ENCODE data around the gene GLYATL1B.
"Not testable (repeated sequence)": the region's sequence is repeated elsewhere in the genome, so short reads cannot be mapped to it uniquely, and the experiment has no call there.

GLYATL1B gene

GRCh38 chr11:59086007-59086406 lies at the start of gene GLYATL1B:
Gene GLYATL1B, plus strand, starts transcription at chr11:59086307. Its CDS starts 0 bp downstream, at chr11:59086307.
- TF ChIP-seq GATA2, GATA3 (IDR thresholded peaks at IDR 0.05; ENCODE audit: low read depth, low read length): not testable (repeated sequence)

DNA sequence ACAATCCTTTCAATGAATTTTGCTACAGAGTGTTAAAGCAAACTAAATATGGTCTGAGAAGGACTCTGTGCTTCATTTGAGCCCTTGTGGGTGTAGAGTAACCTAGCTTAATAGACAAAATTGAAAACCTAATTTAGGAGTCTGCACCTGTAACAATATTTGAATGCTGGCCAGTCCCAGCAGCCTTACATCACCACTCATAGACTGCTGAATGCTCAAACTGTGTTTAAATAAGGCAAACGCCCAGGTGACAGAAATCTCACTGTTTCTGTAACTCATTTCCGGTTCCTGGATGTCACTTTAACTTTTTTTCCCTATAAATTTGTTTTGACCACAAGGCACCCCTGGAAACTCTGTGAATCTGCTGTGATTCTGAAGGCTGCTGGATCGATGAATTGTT lies 45.5 kb upstream of the GLYATL1B start:
- no peak for TF ChIP-seq GATA3 (IDR thresholded peaks at IDR 0.05; ENCODE audit: low read depth, low read length)
- TF ChIP-seq GATA2 (IDR thresholded peaks at IDR 0.05; ENCODE audit: low read depth, low read length): no peak

GRCh38 chr11:59053387-59053786 lies 32.7 kb upstream of the GLYATL1B start:
- TF ChIP-seq GATA2 (IDR thresholded peaks at IDR 0.05; ENCODE audit: low read depth, low read length) (no peak), GATA3 (IDR thresholded peaks at IDR 0.05; ENCODE audit: low read depth, low read length) (no peak)

DNA sequence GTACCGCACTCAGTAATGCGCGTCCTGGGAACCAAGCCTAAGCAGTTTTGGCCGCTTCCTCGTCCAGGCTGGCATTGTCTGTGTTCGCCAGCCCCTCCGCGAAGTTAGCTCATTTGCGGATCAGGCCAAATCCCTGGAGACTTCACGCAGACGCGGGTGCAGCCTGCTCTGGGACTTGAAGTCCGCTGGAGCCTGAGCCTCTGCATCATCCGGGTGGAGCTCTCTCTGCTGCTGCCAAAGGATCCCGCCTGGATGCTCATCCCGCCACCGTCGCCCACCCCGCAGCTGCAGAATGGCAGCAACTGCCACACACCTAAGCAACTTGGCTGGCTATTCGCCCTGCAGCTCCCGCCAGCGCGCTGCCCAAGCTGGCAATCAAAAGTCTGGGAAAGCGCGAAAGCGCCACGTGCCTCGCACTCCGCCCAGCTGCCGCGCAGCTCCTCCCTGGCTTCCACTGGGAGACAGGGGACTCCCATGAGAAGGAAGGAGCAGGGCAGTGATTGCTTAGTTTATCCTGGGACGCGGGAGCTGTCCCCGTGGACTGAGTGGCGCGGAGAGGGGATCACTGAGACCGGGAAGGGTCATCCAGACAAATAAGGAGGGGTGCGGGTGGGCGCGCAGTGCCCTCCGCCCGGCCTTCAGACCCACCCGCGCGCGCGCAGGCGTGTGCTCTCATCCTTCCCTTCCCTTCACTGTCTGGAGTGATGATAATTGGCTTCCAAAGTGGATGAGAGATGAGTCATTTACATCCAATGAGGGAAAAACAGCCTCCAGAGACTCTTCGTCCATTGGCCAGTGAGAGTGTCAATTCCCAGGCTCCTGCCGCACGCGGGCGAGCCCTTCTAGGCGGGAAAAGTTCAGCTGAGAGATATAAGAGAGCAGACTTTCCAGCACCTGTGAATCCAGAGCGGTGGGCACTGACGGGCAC lies 23.2 kb upstream of the GLYATL1B start:
- TF ChIP-seq GATA3 (IDR thresholded peaks at IDR 0.05; ENCODE audit: low read depth, low read length): no peak
- TF ChIP-seq GATA2 (IDR thresholded peaks at IDR 0.05; ENCODE audit: low read depth, low read length): no peak

DNA sequence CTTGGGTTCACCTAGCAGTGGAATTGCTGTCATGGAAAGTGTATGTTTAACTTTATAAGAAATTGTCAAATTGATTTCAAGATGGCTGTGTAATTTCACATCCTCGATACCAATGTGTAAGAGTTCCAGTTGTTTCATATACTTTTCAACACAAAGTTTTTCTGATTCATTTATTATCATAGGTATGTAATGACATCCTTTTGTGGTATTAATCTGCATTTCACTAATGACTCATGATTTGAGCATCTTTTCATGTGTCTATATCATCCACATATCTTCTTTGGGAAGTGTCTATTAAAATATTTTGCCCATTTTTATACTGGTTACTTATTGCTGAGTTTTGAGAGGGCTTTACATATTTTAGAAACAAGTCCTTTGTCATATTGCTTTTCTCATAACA lies 17.0 kb upstream of the GLYATL1B start:
- TF ChIP-seq GATA2 (IDR thresholded peaks at IDR 0.05; ENCODE audit: low read depth, low read length) (no peak), GATA3 (IDR thresholded peaks at IDR 0.05; ENCODE audit: low read depth, low read length) (no peak)

- TF ChIP-seq GATA2 (IDR thresholded peaks at IDR 0.05; ENCODE audit: low read depth, low read length) (no peak), GATA3 (IDR thresholded peaks at IDR 0.05; ENCODE audit: low read depth, low read length) (no peak)
These were observed 9.1 kb upstream of the GLYATL1B start for GRCh38 chr11:59076876-59077571.

DNA sequence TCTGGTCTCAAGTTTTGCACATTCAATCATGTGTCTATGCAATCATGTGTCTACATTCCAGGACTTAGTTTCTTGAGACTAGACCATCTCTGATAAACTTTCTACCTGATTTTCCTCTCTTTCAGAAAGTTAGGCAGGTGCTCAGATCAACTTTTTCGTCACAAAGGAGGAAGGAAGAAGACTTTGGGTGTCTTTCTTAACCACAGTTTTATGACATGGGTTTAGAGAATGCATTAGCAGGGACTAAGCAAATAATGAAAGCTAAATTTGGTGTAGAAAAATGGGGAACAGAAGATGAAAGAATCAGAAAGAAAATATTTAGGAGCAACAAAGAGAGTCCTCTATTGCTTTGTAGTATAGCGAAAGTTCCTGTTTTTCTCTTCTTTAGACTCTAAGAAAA lies 7.7 kb upstream of the GLYATL1B start:
- no peak for TF ChIP-seq GATA3 (IDR thresholded peaks at IDR 0.05; ENCODE audit: low read depth, low read length)
- no peak for TF ChIP-seq GATA2 (IDR thresholded peaks at IDR 0.05; ENCODE audit: low read depth, low read length)

- TF ChIP-seq GATA2 (IDR thresholded peaks at IDR 0.05; ENCODE audit: low read depth, low read length) (no peak), GATA3 (IDR thresholded peaks at IDR 0.05; ENCODE audit: low read depth, low read length) (no peak)
These were observed 7.0 kb upstream of the GLYATL1B start for GRCh38 chr11:59079086-59079485.

GRCh38 chr11:59088162-59088561 lies 2.1 kb downstream of the GLYATL1B start:
- TF ChIP-seq GATA3 (IDR thresholded peaks at IDR 0.05; ENCODE audit: low read depth, low read length) (no peak), GATA2 (IDR thresholded peaks at IDR 0.05; ENCODE audit: low read depth, low read length) (no peak)

DNA sequence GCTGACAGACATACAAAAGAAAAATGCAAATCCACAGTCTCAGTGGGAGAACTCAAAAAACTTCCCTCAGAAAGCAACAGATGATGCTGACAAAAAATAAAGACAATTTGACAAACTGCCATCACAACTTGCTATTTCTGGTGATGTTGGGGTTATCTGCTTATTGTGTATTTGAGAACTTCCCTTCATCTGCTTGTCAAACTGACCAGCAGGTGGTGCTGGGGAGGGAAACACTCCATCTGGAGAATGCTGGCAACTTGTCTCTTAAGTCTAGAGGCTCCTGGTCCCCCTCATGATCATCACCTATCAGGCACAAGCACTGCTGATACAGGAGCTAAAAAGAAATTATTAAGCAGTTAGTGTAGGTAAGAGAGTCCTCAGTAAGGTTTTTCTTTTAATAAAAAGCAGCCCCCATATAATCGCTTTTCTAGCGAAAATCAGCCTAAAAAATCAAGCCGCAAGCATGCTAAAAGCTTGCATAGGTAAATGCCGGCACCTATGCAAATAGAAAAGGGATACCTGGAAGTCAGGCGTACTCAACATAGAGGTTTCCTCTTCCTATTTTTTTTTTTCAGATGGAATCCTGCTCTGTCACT lies 11.1 kb downstream of the GLYATL1B start:
- TF ChIP-seq GATA2 (IDR thresholded peaks at IDR 0.05; ENCODE audit: low read depth, low read length) (no peak), GATA3 (IDR thresholded peaks at IDR 0.05; ENCODE audit: low read depth, low read length) (no peak)

GRCh38 chr11:59102259-59102765 lies 16.2 kb downstream of the GLYATL1B start:
- TF ChIP-seq GATA3 (IDR thresholded peaks at IDR 0.05; ENCODE audit: low read depth, low read length) (no peak), GATA2 (IDR thresholded peaks at IDR 0.05; ENCODE audit: low read depth, low read length) (no peak)

DNA sequence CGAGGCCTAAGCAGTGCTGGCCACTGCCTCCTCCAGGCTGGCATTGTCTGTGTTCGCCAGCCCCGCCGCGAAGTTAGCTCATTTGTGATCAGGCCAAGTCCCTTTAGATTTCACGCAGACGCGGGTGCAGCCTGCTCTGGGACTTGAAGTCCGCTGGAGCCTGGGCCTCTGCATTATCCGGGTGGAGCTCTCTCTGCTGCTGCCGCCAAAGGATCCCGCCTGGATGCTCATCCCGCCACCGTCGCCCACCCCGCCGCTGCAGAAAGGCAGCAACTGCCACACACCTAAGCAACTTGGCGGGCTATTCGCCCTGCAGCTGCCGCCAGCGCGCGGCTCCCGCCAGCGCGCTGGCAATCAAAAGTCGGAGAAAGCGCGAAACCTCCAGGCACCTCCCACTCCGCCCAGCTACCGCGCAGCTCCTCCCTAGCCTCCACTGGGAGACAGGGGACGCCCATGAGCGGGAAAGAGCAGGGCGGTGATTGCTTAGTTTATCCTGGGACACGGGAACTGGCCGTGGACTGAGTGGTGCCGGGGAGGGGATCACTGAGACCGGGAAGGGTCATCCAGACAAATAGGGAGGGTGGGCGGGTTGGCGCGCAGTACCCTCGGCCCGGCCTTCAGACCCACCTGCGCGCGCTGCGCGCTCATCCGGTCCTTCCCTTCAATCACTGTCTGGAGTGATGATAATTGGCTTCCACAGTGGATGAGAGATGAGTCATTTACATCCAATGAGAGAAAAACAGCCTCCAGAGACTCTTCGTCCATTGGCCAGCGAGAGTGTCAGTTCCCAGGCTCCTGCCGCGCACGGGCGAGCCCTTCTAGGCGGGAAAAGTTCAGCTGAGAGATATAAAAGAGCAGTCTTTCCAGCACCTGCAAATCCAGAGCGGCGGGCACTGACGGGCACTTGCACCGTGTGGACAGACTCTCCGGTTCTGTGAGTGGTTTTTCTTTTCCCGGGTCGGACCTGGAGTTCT lies 20.5 kb downstream of the GLYATL1B start, which contains the start of gene FAM111B:
FAM111B (plus strand) TSS at position 875 of the 974 bp plus-strand sequence. CDS start 2,389 bp downstream, outside the sequence.
- no peak for TF ChIP-seq GATA3 (IDR thresholded peaks at IDR 0.05; ENCODE audit: low read depth, low read length)
- TF ChIP-seq GATA2 (IDR thresholded peaks at IDR 0.05; ENCODE audit: low read depth, low read length): no peak

- TF ChIP-seq GATA2 (IDR thresholded peaks at IDR 0.05; ENCODE audit: low read depth, low read length): no peak
- TF ChIP-seq GATA3 (IDR thresholded peaks at IDR 0.05; ENCODE audit: low read depth, low read length): no peak
These were observed 26.4 kb downstream of the GLYATL1B start for GRCh38 chr11:59112494-59112893.

Measured in SH-SY5Y (cell line).